HL-60/S4 (cell line): ENCODE results near the gene RXRG.

Experiments
- in situ Hi-C: fragments of 300-500 bp; cut with MboI; formaldehyde crosslinking; loops from 2 replicates; pipeline ENCODE4 v1.14.3; 2022; ENCODE audit warnings: low sequenced_read_pairs

Gene RXRG

GRCh38 chr1:165411396-165411795 is 33.5 kb downstream of the RXRG start:
- in situ Hi-C loops = no loop called here

- in situ Hi-C loops = no loop called here
Observed at GRCh38 chr1:165409657-165410358, 35.1 kb downstream of the RXRG start.

GRCh38 chr1:165408518-165408917 is 36.4 kb downstream of the RXRG start:
- in situ Hi-C loops = no loop called here

- in situ Hi-C loops = no loop called here
Observed at GRCh38 chr1:165407398-165407797, 37.5 kb downstream of the RXRG start.

- in situ Hi-C loops = no loop called here
Observed at GRCh38 chr1:165403835-165404482, 41.0 kb downstream of the RXRG start.

- in situ Hi-C loops = no loop called here
Observed at GRCh38 chr1:165402517-165403111, 42.3 kb downstream of the RXRG start.

GRCh38 chr1:165397944-165398343 is 47.0 kb downstream of the RXRG start:
- in situ Hi-C loops = loop anchor here (25.0 kb wide), 1 partner anchor 514 kb away; no protein-coding TSS in a partner anchor

- in situ Hi-C loops = loop anchor here (25.0 kb wide), 1 partner anchor 516 kb away; no protein-coding TSS in a partner anchor
Observed at GRCh38 chr1:165395901-165396300, 49.0 kb downstream of the RXRG start.

- in situ Hi-C loops = loop anchor here (25.0 kb wide), 1 partner anchor 517 kb away; no protein-coding TSS in a partner anchor
Observed at GRCh38 chr1:165395478-165395877, 49.4 kb downstream of the RXRG start.

- in situ Hi-C loops = loop anchor here (5.0 to 25.0 kb wide), 2 partner anchors 204 to 519 kb away; no protein-coding TSS in a partner anchor
Observed at GRCh38 chr1:165392634-165393571, 52.0 kb downstream of the RXRG start.

- in situ Hi-C loops = loop anchor here (5.0 to 25.0 kb wide), 2 partner anchors 208 to 523 kb away; no protein-coding TSS in a partner anchor
Observed at GRCh38 chr1:165389609-165390008, 55.3 kb downstream of the RXRG start.

GRCh38 chr1:165387961-165388360 is 57.0 kb downstream of the RXRG start:
- in situ Hi-C loops = loop anchor here (25.0 kb wide), 1 partner anchor 524 kb away; no protein-coding TSS in a partner anchor

- in situ Hi-C loops = loop anchor here (25.0 kb wide), 1 partner anchor 525 kb away; no protein-coding TSS in a partner anchor
Observed at GRCh38 chr1:165387505-165387904, 57.4 kb downstream of the RXRG start.

- in situ Hi-C loops = loop anchor here (25.0 kb wide), 1 partner anchor 528 kb away; no protein-coding TSS in a partner anchor
Observed at GRCh38 chr1:165383599-165384405, 61.1 kb downstream of the RXRG start.

GRCh38 chr1:165383067-165383466 is 61.9 kb downstream of the RXRG start:
- in situ Hi-C loops = loop anchor here (25.0 kb wide), 1 partner anchor 529 kb away; no protein-coding TSS in a partner anchor

GRCh38 chr1:165381745-165382505 is 63.0 kb downstream of the RXRG start:
- in situ Hi-C loops = loop anchor here (25.0 kb wide), 1 partner anchor 530 kb away; no protein-coding TSS in a partner anchor

GRCh38 chr1:165376811-165377311 is 68.1 kb downstream of the RXRG start:
- in situ Hi-C loops = loop anchor here (25.0 kb wide), 1 partner anchor 535 kb away; no protein-coding TSS in a partner anchor
